GM12865 (cell line): ENCODE measurements around the gene DCUN1D2.
A peak's percentile ranks its signal among the peaks of the same experiment; 100 is the strongest.

Experiments
- DNase-seq: peaks from one replicate; pipeline ENCODE4 v3.0.0; 2010; ENCODE audit warnings: low read depth
- H3K4me3 ChIP-seq: 2 replicates; pipeline ENCODE4 v1.5.1; 2011; ENCODE audit warnings: mild to moderate bottlenecking, low read depth, low read length, control low read depth
- CTCF ChIP-seq: IDR thresholded peaks from 2 replicates; pipeline ENCODE4 v1.5.1; 2011; ENCODE audit warnings: low read length, control low read depth, low read depth, inconsistent platforms; ENCODE audit not compliant: insufficient read depth; ENCODE audit errors: missing control alignments

The DCUN1D2 gene

GRCh38 chr13:113499936-113500335, 9.4 kb upstream of the DCUN1D2 start:
- no peak for TF ChIP-seq CTCF
- no peak overlapping the region for H3K4me3 ChIP-seq
- no peak for DNase-seq

GRCh38 chr13:113498905-113499304, 8.4 kb upstream of the DCUN1D2 start:
- no peak overlapping the region for H3K4me3 ChIP-seq
- no peak for DNase-seq
- TF ChIP-seq CTCF: no peak

DNA sequence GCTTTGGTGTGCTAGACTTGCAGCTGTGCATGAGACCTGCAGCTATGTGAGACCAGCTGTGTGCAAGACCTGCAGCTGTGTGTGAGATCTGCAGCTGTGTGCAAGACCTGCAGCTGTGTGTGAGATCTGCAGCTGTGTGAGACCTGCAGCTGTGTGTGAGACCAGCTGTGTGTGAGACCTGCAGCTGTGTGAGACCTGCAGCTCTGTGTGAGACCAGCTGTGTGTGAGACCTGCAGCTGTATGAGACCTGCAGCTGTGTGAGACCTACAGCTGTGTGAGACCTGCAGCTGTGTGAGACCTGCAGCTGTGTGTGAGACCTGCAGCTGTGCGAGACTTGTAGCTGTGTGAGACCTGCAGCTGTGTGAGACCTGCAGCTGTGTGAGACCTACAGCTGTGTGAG, 6.7 kb upstream of the DCUN1D2 start:
- no peak for TF ChIP-seq CTCF
- no peak overlapping the region for H3K4me3 ChIP-seq
- DNase-seq: peak; percentile 34

GRCh38 chr13:113495494-113496210, 5.1 kb upstream of the DCUN1D2 start:
- TF ChIP-seq CTCF: no peak
- no peak overlapping the region for H3K4me3 ChIP-seq
- DNase-seq: no peak

- peak overlapping the region; percentile 32 for H3K4me3 ChIP-seq
- no peak for TF ChIP-seq CTCF
- DNase-seq: peak; percentile 54
These were observed 2.9 kb upstream of the DCUN1D2 start for GRCh38 chr13:113493315-113493951.

DNA sequence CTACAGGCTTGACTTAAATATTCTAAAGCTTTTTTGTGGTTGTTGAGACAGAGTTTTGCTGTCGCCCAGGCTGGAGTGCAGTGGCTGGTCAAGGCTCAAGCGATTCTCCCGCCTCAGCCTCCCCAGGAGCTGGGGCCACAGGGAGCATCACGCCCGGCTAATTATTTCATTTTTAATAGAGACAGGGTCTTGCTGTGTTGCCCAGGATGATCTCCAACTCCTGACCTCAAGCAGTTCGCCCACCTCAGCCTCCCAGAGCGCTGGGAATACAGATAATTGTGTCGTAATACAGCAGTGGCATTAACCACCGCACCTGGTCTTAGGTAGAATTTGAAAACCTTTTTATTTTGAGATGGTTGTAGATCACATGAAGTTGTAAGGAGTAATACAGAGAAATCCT, 1.5 kb upstream of the DCUN1D2 start:
- no peak for DNase-seq
- TF ChIP-seq CTCF: no peak
- peak overlapping the region; percentile 80 for H3K4me3 ChIP-seq
